ENCODE results near the gene NT5DC4.

Gene NT5DC4

GRCh38 chr2:112720785-112721184, at the start of gene NT5DC4:
Gene NT5DC4, plus strand, starts transcription at chr2:112721020. Its CDS starts 60 bp downstream, at chr2:112721080.
- no peaks in the 10 kb centered on the region for H3K36me3 ChIP-seq (replicated peaks)
- no peaks in the 10 kb centered on the region for H3K9me3 ChIP-seq
- H3K4me1 ChIP-seq: no peaks in the 10 kb centered on the region
- H3K27me3 ChIP-seq (ENCODE audit: low read depth): no peaks in the 10 kb centered on the region
- in situ Hi-C loops (cut with MboI; ENCODE audit: low sequenced_read_pairs): loop anchor here (10.0 kb wide), 1 partner anchor 96 kb away; no protein-coding TSS in a partner anchor
- DNase-seq (ENCODE audit: low spot score in 2 of 2): no peak
- H3K4me3 ChIP-seq: no peak within 1 kb of the TSS

- Histone ChIP-seq H3K4me1 (no peaks in the 10 kb centered on the region; the same call in 1 of the 2 replicates), H3K27me3 (ENCODE audit: low read depth) (no peaks in the 10 kb centered on the region), H3K36me3 (replicated peaks) (no peaks in the 10 kb centered on the region), H3K4me3 (no peak overlapping the region), H3K9me3 (no peaks in the 10 kb centered on the region)
- no peak for DNase-seq (ENCODE audit: low spot score in 2 of 2)
- in situ Hi-C loops (cut with MboI; ENCODE audit: low sequenced_read_pairs): no loop called here
Measured at GRCh38 chr2:112671801-112672200, 49.0 kb upstream of the NT5DC4 start.

- H3K36me3 ChIP-seq (replicated peaks): no peaks in the 10 kb centered on the region
- no peaks in the 10 kb centered on the region; the same call in 1 of the 2 replicates for H3K4me1 ChIP-seq
- no peak for DNase-seq (ENCODE audit: low spot score in 2 of 2)
- no peak overlapping the region for H3K4me3 ChIP-seq
- in situ Hi-C loops (cut with MboI; ENCODE audit: low sequenced_read_pairs): no loop called here
- H3K9me3 ChIP-seq: no peaks in the 10 kb centered on the region
- no peaks in the 10 kb centered on the region for H3K27me3 ChIP-seq (ENCODE audit: low read depth)
Measured at GRCh38 chr2:112673008-112673407, 47.8 kb upstream of the NT5DC4 start.

GRCh38 chr2:112674229-112674628, 46.6 kb upstream of the NT5DC4 start:
- Histone ChIP-seq H3K27me3 (ENCODE audit: low read depth) (no peaks in the 10 kb centered on the region), H3K4me1 (no peaks in the 10 kb centered on the region; the same call in 1 of the 2 replicates), H3K9me3 (no peaks in the 10 kb centered on the region), H3K4me3 (no peak overlapping the region), H3K36me3 (replicated peaks) (no peaks in the 10 kb centered on the region)
- in situ Hi-C loops (cut with MboI; ENCODE audit: low sequenced_read_pairs): no loop called here
- DNase-seq (ENCODE audit: low spot score in 2 of 2): no peak

GRCh38 chr2:112679484-112679883, 41.3 kb upstream of the NT5DC4 start:
- H3K36me3 ChIP-seq (replicated peaks): no peaks in the 10 kb centered on the region
- no peak overlapping the region for H3K4me3 ChIP-seq
- H3K27me3 ChIP-seq (ENCODE audit: low read depth): no peaks in the 10 kb centered on the region
- no peaks in the 10 kb centered on the region for H3K4me1 ChIP-seq
- no peak for DNase-seq (ENCODE audit: low spot score in 2 of 2)
- in situ Hi-C loops (cut with MboI; ENCODE audit: low sequenced_read_pairs): no loop called here
- no peaks in the 10 kb centered on the region for H3K9me3 ChIP-seq

- in situ Hi-C loops (cut with MboI; ENCODE audit: low sequenced_read_pairs): no loop called here
- H3K36me3 ChIP-seq (replicated peaks): no peaks in the 10 kb centered on the region
- no peak overlapping the region for H3K4me3 ChIP-seq
- no peaks in the 10 kb centered on the region for H3K4me1 ChIP-seq
- H3K9me3 ChIP-seq: no peaks in the 10 kb centered on the region
- no peak for DNase-seq (ENCODE audit: low spot score in 2 of 2)
- no peaks in the 10 kb centered on the region for H3K27me3 ChIP-seq (ENCODE audit: low read depth)
Measured at GRCh38 chr2:112680666-112681101, 40.1 kb upstream of the NT5DC4 start.

GRCh38 chr2:112682101-112682500, 38.7 kb upstream of the NT5DC4 start:
- Histone ChIP-seq H3K27me3 (ENCODE audit: low read depth) (no peaks in the 10 kb centered on the region), H3K4me3 (no peak overlapping the region), H3K36me3 (replicated peaks) (no peaks in the 10 kb centered on the region), H3K4me1 (no peaks in the 10 kb centered on the region), H3K9me3 (no peaks in the 10 kb centered on the region)
- in situ Hi-C loops (cut with MboI; ENCODE audit: low sequenced_read_pairs): no loop called here
- DNase-seq (ENCODE audit: low spot score in 2 of 2): no peak

- no peak for DNase-seq (ENCODE audit: low spot score in 2 of 2)
- Histone ChIP-seq H3K36me3 (replicated peaks) (no peaks in the 10 kb centered on the region), H3K27me3 (ENCODE audit: low read depth) (no peaks in the 10 kb centered on the region), H3K4me1 (no peaks in the 10 kb centered on the region), H3K4me3 (no peak overlapping the region), H3K9me3 (no peaks in the 10 kb centered on the region)
- in situ Hi-C loops (cut with MboI; ENCODE audit: low sequenced_read_pairs): no loop called here
Measured at GRCh38 chr2:112683550-112684414, 37.0 kb upstream of the NT5DC4 start.

GRCh38 chr2:112684415-112684775, 36.4 kb upstream of the NT5DC4 start:
- in situ Hi-C loops (cut with MboI; ENCODE audit: low sequenced_read_pairs): no loop called here
- no peaks in the 10 kb centered on the region for H3K9me3 ChIP-seq
- H3K4me1 ChIP-seq: no peaks in the 10 kb centered on the region
- no peaks in the 10 kb centered on the region for H3K36me3 ChIP-seq (replicated peaks)
- H3K27me3 ChIP-seq (ENCODE audit: low read depth): no peaks in the 10 kb centered on the region
- H3K4me3 ChIP-seq: no peak overlapping the region
- no peak for DNase-seq (ENCODE audit: low spot score in 2 of 2)

GRCh38 chr2:112685271-112685884, 35.4 kb upstream of the NT5DC4 start:
- no peak for DNase-seq (ENCODE audit: low spot score in 2 of 2)
- Histone ChIP-seq H3K4me1 (no peaks in the 10 kb centered on the region), H3K27me3 (ENCODE audit: low read depth) (no peaks in the 10 kb centered on the region), H3K36me3 (replicated peaks) (no peaks in the 10 kb centered on the region), H3K9me3 (no peaks in the 10 kb centered on the region), H3K4me3 (no peak overlapping the region)
- in situ Hi-C loops (cut with MboI; ENCODE audit: low sequenced_read_pairs): no loop called here

- DNase-seq (ENCODE audit: low spot score in 2 of 2): no peak
- Histone ChIP-seq H3K4me1 (no peaks in the 10 kb centered on the region), H3K27me3 (ENCODE audit: low read depth) (no peaks in the 10 kb centered on the region), H3K4me3 (no peak overlapping the region), H3K9me3 (no peaks in the 10 kb centered on the region), H3K36me3 (replicated peaks) (no peaks in the 10 kb centered on the region)
- in situ Hi-C loops (cut with MboI; ENCODE audit: low sequenced_read_pairs): no loop called here
Measured at GRCh38 chr2:112686348-112687217, 34.2 kb upstream of the NT5DC4 start.

GRCh38 chr2:112687522-112687921, 33.3 kb upstream of the NT5DC4 start:
- Histone ChIP-seq H3K9me3 (no peaks in the 10 kb centered on the region), H3K4me3 (no peak overlapping the region), H3K36me3 (replicated peaks) (no peaks in the 10 kb centered on the region), H3K27me3 (ENCODE audit: low read depth) (no peaks in the 10 kb centered on the region), H3K4me1 (no peaks in the 10 kb centered on the region)
- no peak for DNase-seq (ENCODE audit: low spot score in 2 of 2)
- in situ Hi-C loops (cut with MboI; ENCODE audit: low sequenced_read_pairs): no loop called here

- in situ Hi-C loops (cut with MboI; ENCODE audit: low sequenced_read_pairs): no loop called here
- H3K9me3 ChIP-seq: no peaks in the 10 kb centered on the region
- H3K27me3 ChIP-seq (ENCODE audit: low read depth): no peaks in the 10 kb centered on the region
- no peak for DNase-seq (ENCODE audit: low spot score in 2 of 2)
- H3K36me3 ChIP-seq (replicated peaks): no peaks in the 10 kb centered on the region
- H3K4me1 ChIP-seq: no peaks in the 10 kb centered on the region
- H3K4me3 ChIP-seq: no peak overlapping the region
Measured at GRCh38 chr2:112688086-112688880, 32.5 kb upstream of the NT5DC4 start.

All from HAP-1 (cell line).